NT2/D1 (cell line): ENCODE data around the gene MCTP1.

Experiments
- SUZ12 ChIP-seq: IDR thresholded peaks from 2 replicates; pipeline ENCODE4 v1.6.1; 2011; ENCODE audit not compliant: insufficient read length, insufficient read depth; ENCODE audit errors: extremely low read depth
- YY1 ChIP-seq: IDR thresholded peaks from 2 replicates; pipeline ENCODE4 v1.6.1; 2011; ENCODE audit not compliant: insufficient read length, insufficient read depth
- ZNF274 ChIP-seq: IDR thresholded peaks from 2 replicates; pipeline ENCODE4 v1.6.1; 2011; ENCODE audit warnings: mild to moderate bottlenecking, low read depth, low read length

GRCh38 chr5:95184924-95185323 is 100.0 kb downstream of the MCTP1 start:
- TF ChIP-seq ZNF274 = no peak
- TF ChIP-seq YY1 = no peak
- no peak for TF ChIP-seq SUZ12
